Caco-2 (cell line): Measurements from ENCODE around the gene FAM43B. TPM values are rescaled to one million over a fixed set of nuclear protein-coding genes. Genes with fewer than 3 reads are reported as not detected.

Source experiments
- BruUV-seq: library from RNA; stranded (reverse); fragments of 400-500 nt; replicated peaks from 2 replicates; lab custom pipeline; 2021; lab: Mats Ljungman, UMichigan
- CTCF ChIA-PET: fragments of 300-600 bp; sonication (Branson Sonifier 250); formaldehyde crosslinking; loops from one replicate; lab custom pipeline; 2022; ENCODE audit warnings: antibody characterized with exemption; lab: Charles Lee
- POLR2A ChIA-PET: fragments of 300-600 bp; sonication (Branson Sonifier 250); formaldehyde crosslinking; loops from one replicate; lab custom pipeline; 2022; ENCODE audit warnings: antibody characterized with exemption; lab: Charles Lee
- DNase-seq, 2 experiments: peaks; one replicate each; pipeline versions ENCODE4 v3.0.0 to v3.0.0-alpha.2; 2020 to 2022
- H3K27me3 ChIP-seq: replicated peaks from 2 replicates; pipeline ENCODE4 v1.6.0; 2011; ENCODE audit warnings: low read length; ENCODE audit not compliant: control insufficient read depth, insufficient read depth
- H3K36me3 ChIP-seq: 2 replicates; pipeline ENCODE4 v1.5.1; 2011; ENCODE audit warnings: low read length; ENCODE audit not compliant: control insufficient read depth, insufficient read depth
- H3K4me1 ChIP-seq: fragments of 250-450 bp; sonication (Bioruptor Pico); 2 replicates; pipeline ENCODE4 v1.5.1; 2020; ENCODE audit warnings: mild to moderate bottlenecking
- H3K4me3 ChIP-seq: 2 replicates; pipeline ENCODE4 v1.5.1; 2011; ENCODE audit warnings: low read depth, mild to moderate bottlenecking, control low read depth, low read length
- H3K9me3 ChIP-seq: fragments of 250-450 bp; sonication (Bioruptor Pico); 2 replicates; pipeline ENCODE4 v1.5.1; 2020; ENCODE audit warnings: mild to moderate bottlenecking, moderate library complexity
- H3K27ac Mint-ChIP-seq: one replicate; pipeline ENCODE4 v1.8.0; 2022; ENCODE audit warnings: mixed read lengths; ENCODE audit not compliant: unreplicated experiment
- H3K27me3 Mint-ChIP-seq: one replicate; pipeline ENCODE4 v1.8.0; 2022; ENCODE audit warnings: mixed read lengths; ENCODE audit not compliant: insufficient read depth, unreplicated experiment
- H3K36me3 Mint-ChIP-seq: one replicate; pipeline ENCODE4 v1.8.0; 2022; ENCODE audit warnings: mild to moderate bottlenecking, mixed read lengths; ENCODE audit not compliant: insufficient read depth, unreplicated experiment
- H3K4me1 Mint-ChIP-seq: one replicate; pipeline ENCODE4 v1.8.0; 2022; ENCODE audit warnings: low read depth, mixed read lengths; ENCODE audit not compliant: unreplicated experiment
- H3K4me3 Mint-ChIP-seq: one replicate; pipeline ENCODE4 v1.8.0; 2022; ENCODE audit warnings: mild to moderate bottlenecking, moderate library complexity, mixed read lengths; ENCODE audit not compliant: unreplicated experiment
- H3K9me3 Mint-ChIP-seq: one replicate; pipeline ENCODE4 v1.8.0; 2022; ENCODE audit warnings: mixed read lengths; ENCODE audit not compliant: unreplicated experiment
- CTCF ChIP-seq, 2 experiments: fragments of 200-600 bp in 1 of 2; IDR thresholded peaks; 1 replicate in 1 of 2; 2 replicates in 1 of 2; pipeline versions ENCODE4 v1.5.1 to v1.8.0; 2011 to 2022; ENCODE audit warnings: antibody characterized with exemption in 1 of 2, control low read depth in 1 of 2, inconsistent platforms in 1 of 2, low read depth in 1 of 2, low read length in 1 of 2, mild to moderate bottlenecking in 1 of 2, moderate library complexity in 1 of 2; ENCODE audit not compliant: insufficient read depth in 1 of 2, severe bottlenecking in 1 of 2, unreplicated experiment in 1 of 2
- intact Hi-C: fragments of 100-400 bp; cut with micrococcal nuclease; formaldehyde crosslinking; loops from one replicate; pipeline ENCODE4 v1.10.0; 2022; ENCODE audit not compliant: unreplicated experiment
- total RNA-seq: library from RNA; stranded (reverse); gene quantifications from 2 replicates; pipeline ENCODE4 v1.2.3, GENCODE V29; 2022

FAM43B gene
- total RNA-seq, 1 experiment from 2014 or later = 3.6 TPM

DNA sequence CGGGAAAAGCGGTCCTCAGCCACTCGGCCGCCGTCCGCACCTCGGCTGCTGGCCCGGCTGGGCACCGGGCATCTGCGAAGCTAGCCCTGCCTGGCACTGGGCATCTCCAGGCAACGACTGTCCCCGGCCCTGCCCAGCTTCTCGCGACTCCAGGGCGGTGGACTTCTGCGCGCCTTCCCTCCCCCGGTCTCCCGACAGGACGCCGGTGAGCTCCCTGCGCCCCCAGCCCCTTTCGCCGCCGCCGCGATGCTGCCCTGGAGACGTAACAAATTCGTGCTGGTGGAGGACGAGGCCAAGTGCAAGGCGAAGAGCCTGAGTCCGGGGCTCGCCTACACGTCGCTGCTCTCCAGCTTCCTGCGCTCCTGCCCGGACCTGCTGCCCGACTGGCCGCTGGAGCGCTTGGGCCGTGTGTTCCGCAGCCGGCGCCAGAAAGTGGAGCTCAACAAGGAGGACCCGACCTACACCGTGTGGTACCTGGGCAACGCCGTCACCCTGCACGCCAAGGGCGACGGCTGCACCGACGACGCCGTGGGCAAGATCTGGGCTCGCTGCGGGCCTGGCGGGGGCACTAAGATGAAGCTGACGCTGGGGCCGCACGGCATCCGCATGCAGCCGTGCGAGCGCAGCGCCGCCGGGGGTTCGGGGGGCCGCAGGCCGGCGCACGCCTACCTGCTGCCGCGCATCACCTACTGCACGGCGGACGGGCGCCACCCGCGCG is 514 bp downstream of the FAM43B start:
- H3K4me3 ChIP-seq = peak overlapping the region; percentile 48
- peaks cover 8% of the 10 kb centered on the region; the same call in 1 of the 2 replicates for H3K4me1 ChIP-seq
- Mint-ChIP-seq H3K27ac (no peak overlapping the region), H3K9me3 (no peaks in the 10 kb centered on the region), H3K36me3 (no peaks in the 10 kb centered on the region), H3K27me3 (peaks cover 6% of the 10 kb centered on the region), H3K4me1 (peaks cover 10% of the 10 kb centered on the region), H3K4me3 (peak overlapping the region; percentile 60)
- intact Hi-C loops = no loop called here
- CTCF ChIA-PET = interaction anchor here (1.0 to 1.6 kb wide), 3 partner anchors 14 to 86 kb away, joined by 3 to 6 read pairs (median 4); no protein-coding TSS in a partner anchor
- POLR2A ChIA-PET = no interaction called here
- no peaks in the 10 kb centered on the region for H3K36me3 ChIP-seq
- BruUV-seq = no TSS peak
- no peaks in the 10 kb centered on the region for H3K27me3 ChIP-seq
- TF ChIP-seq CTCF (IDR thresholded peaks at IDR 0.05; ENCODE audit: insufficient read depth in 1 of 2, low read depth in 1 of 2, low read length in 1 of 2, severe bottlenecking in 1 of 2, unreplicated experiment in 1 of 2) = no peak
- DNase-seq = no peak
- H3K9me3 ChIP-seq = no peaks in the 10 kb centered on the region

DNA sequence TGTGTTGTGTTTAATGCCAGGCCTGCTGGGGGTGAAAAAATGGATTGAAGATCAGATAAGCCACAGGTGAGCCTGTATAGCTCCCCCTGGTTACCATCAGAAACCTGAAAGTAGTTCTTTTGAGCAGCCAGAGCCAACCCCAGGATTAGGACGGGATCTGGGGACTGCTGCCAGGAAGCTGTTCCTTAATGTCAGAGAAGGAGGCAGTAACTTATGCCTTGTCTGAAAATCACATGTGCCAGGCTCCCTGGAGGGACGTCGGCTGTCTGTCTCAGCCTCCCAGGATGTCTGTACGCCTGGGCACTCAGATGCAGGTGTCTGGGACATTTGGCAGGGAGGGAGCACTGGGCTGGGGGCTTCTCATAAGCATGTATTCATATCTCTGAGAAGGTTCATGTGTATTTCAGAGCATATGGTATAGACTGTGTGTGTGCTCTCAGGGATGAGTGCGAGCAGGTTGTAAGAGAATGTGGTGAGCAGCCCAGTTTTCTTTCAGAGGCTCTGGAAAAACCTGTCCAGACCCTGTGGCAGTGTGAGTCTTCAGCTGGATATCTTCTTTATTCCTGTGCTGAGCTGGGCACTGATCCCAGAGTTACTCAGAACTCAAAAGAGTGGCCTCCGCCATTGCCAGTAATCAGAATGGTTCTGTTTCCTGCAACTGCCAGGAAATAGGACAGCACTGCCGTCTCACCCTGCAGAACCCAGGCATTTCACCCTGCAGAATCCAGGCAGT is 2.8 kb downstream of the FAM43B start:
- H3K4me1 ChIP-seq = peaks cover 8% of the 10 kb centered on the region; the same call in 1 of the 2 replicates
- Mint-ChIP-seq H3K4me1 (peaks cover 10% of the 10 kb centered on the region), H3K9me3 (no peaks in the 10 kb centered on the region), H3K4me3 (no peak overlapping the region), H3K27me3 (peaks cover 6% of the 10 kb centered on the region), H3K36me3 (no peaks in the 10 kb centered on the region), H3K27ac (no peak overlapping the region)
- CTCF ChIA-PET = no interaction called here
- no peaks in the 10 kb centered on the region for H3K9me3 ChIP-seq
- no peak overlapping the region for H3K4me3 ChIP-seq
- intact Hi-C loops = no loop called here
- H3K27me3 ChIP-seq = no peaks in the 10 kb centered on the region
- DNase-seq = no peak
- H3K36me3 ChIP-seq = no peaks in the 10 kb centered on the region
- no peak for TF ChIP-seq CTCF (IDR thresholded peaks at IDR 0.05; ENCODE audit: insufficient read depth in 1 of 2, low read depth in 1 of 2, low read length in 1 of 2, severe bottlenecking in 1 of 2, unreplicated experiment in 1 of 2)
- no TSS peak for BruUV-seq
- POLR2A ChIA-PET = no interaction called here

DNA sequence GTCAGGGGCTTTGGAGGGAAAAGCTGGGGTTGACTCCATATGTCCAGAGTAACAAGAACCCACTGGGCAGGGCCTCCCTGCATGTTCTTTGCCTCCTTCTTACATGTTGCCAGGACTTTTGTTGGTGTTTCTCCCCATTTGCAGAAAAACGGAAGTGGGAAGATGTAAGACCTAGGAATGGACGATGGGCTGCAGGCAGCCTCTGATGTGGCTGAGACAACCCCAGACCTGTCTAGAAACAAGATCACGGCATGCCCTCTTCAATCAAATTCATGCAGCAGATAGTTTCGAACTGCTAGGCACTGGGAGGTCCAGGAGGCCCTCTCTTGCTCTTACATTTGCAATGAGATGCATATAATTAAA is 3.4 kb downstream of the FAM43B start:
- Histone ChIP-seq H3K9me3 (no peaks in the 10 kb centered on the region), H3K4me1 (peaks cover 8% of the 10 kb centered on the region; the same call in 1 of the 2 replicates), H3K36me3 (no peaks in the 10 kb centered on the region), H3K27me3 (no peaks in the 10 kb centered on the region), H3K4me3 (no peak overlapping the region)
- no TSS peak for BruUV-seq
- intact Hi-C loops = no loop called here
- H3K4me3 Mint-ChIP-seq = no peak overlapping the region
- POLR2A ChIA-PET = no interaction called here
- peaks cover 6% of the 10 kb centered on the region for H3K27me3 Mint-ChIP-seq
- no peak for TF ChIP-seq CTCF (IDR thresholded peaks at IDR 0.05; ENCODE audit: insufficient read depth in 1 of 2, low read depth in 1 of 2, low read length in 1 of 2, severe bottlenecking in 1 of 2, unreplicated experiment in 1 of 2)
- no peak overlapping the region for H3K27ac Mint-ChIP-seq
- no peaks in the 10 kb centered on the region for H3K9me3 Mint-ChIP-seq
- no peaks in the 10 kb centered on the region for H3K36me3 Mint-ChIP-seq
- CTCF ChIA-PET = no interaction called here
- no peak for DNase-seq
- peaks cover 10% of the 10 kb centered on the region for H3K4me1 Mint-ChIP-seq
